Tibial nerve (tissue), 4 donors: ENCODE measurements around the gene ARHGEF38. TPM values are rescaled to one million over a fixed set of nuclear protein-coding genes. Genes with fewer than 3 reads are reported as not detected.

Source experiments
- DNase-seq, 2 donors: peaks; one replicate each; pipeline ENCODE4 v3.0.0-alpha.2; 2019; ENCODE audit warnings: low spot score in 2 of 2
- H3K27ac ChIP-seq, 4 donors: fragments of 200-600 bp; sonication (generic) in 3 of 4; one replicate each; pipeline ENCODE4 v1.5.1; 2017 to 2019; ENCODE audit warnings: mild to moderate bottlenecking in 1 of 4
- H3K27me3 ChIP-seq, 2 donors: fragments of 200-600 bp; sonication (generic) in 1 of 2; one replicate each; pipeline versions ENCODE4 v1.5.1 to v1.6.0; 2017 to 2019
- H3K36me3 ChIP-seq, 3 donors: fragments of 200-600 bp; sonication (generic); one replicate each; pipeline ENCODE4 v1.5.1; 2018 to 2019
- H3K4me1 ChIP-seq, 4 donors: fragments of 200-600 bp; sonication (generic) in 3 of 4; one replicate each; pipeline ENCODE4 v1.5.1; 2017 to 2019
- H3K4me3 ChIP-seq, 4 donors: fragments of 200-600 bp; sonication (generic) in 3 of 4; one replicate each; pipeline ENCODE4 v1.5.1; 2017 to 2019; ENCODE audit warnings: mild to moderate bottlenecking in 1 of 4, moderate library complexity in 1 of 4
- H3K9me3 ChIP-seq, 4 donors: fragments of 200-600 bp; sonication (generic) in 3 of 4; one replicate each; pipeline ENCODE4 v1.5.1; 2017 to 2019
- EP300 ChIP-seq, 2 donors: sonication (generic); formaldehyde crosslinking; IDR thresholded peaks; one replicate each; pipeline ENCODE4 v1.6.1; 2017; ENCODE audit warnings: antibody characterized with exemption in 2 of 2, mild to moderate bottlenecking in 1 of 2
- POLR2A ChIP-seq, 2 donors: fragments of 450-650 bp; IDR thresholded peaks; one replicate each; pipeline ENCODE4 v1.6.1; 2017; ENCODE audit warnings: antibody characterized with exemption in 2 of 2, mild to moderate bottlenecking in 2 of 2, moderate library complexity in 2 of 2
- WGBS, 2 donors: methylation state at CpG; one replicate each; pipeline ENCODE4 v1.1.5; 2018; 5-methylcytosine and 5-hydroxymethylcytosine counted together
- total RNA-seq, 4 donors: library from RNA; depleted of rRNA; stranded (reverse); fragments of >200 nt; gene quantifications; one replicate each; pipeline ENCODE4 v1.1.0, GENCODE V29; 2016
- TF ChIP-seq, protein P1 (sequence below), 5 experiments: fragments of 200-600 bp in 3 of 5; fragments of 450-650 bp in 2 of 5; sonication (generic) in 3 of 5; IDR thresholded peaks; one replicate each; pipeline ENCODE4 v1.5.1; 2016 to 2019; ENCODE audit warnings: antibody characterized with exemption in 5 of 5, mild to moderate bottlenecking in 3 of 5, moderate library complexity in 2 of 5

Gene ARHGEF38
- total RNA-seq, 4 donors from 2014 or later: not detected

DNA sequence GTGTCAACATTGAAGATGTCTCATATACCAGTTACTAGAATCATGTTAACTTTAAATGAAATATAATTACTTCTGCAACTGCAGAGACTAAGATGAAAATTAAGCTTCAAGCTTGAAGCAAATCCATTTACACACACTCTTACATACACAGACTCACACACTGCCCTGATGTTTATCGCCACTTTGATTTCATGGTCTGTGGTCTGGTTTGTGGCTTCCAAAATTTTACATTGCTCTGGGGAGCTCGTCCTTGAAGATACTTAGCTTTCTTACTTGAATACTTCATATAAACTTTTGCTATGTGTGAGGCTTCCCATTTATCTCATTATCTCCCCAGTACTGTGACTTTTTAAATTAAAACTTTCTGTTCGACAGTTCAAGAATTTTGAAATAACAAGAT is 35.8 kb downstream of the ARHGEF38 start:
- no peak for DNase-seq
- TF ChIP-seq, protein P1, sequence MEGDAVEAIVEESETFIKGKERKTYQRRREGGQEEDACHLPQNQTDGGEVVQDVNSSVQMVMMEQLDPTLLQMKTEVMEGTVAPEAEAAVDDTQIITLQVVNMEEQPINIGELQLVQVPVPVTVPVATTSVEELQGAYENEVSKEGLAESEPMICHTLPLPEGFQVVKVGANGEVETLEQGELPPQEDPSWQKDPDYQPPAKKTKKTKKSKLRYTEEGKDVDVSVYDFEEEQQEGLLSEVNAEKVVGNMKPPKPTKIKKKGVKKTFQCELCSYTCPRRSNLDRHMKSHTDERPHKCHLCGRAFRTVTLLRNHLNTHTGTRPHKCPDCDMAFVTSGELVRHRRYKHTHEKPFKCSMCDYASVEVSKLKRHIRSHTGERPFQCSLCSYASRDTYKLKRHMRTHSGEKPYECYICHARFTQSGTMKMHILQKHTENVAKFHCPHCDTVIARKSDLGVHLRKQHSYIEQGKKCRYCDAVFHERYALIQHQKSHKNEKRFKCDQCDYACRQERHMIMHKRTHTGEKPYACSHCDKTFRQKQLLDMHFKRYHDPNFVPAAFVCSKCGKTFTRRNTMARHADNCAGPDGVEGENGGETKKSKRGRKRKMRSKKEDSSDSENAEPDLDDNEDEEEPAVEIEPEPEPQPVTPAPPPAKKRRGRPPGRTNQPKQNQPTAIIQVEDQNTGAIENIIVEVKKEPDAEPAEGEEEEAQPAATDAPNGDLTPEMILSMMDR (IDR thresholded peaks at IDR 0.05): no peak
- no peak for TF ChIP-seq POLR2A (IDR thresholded peaks at IDR 0.05)
- no peak for TF ChIP-seq EP300 (IDR thresholded peaks at IDR 0.05)
- no peaks in the 10 kb centered on the region for H3K36me3 ChIP-seq
- no peaks in the 10 kb centered on the region for H3K27me3 ChIP-seq
- H3K9me3 ChIP-seq: no peaks in the 10 kb centered on the region
- no peaks in the 10 kb centered on the region for H3K4me1 ChIP-seq
- no peak overlapping the region for H3K27ac ChIP-seq
- 71 to 84% methylated on average over 3 of the region's 3 CpGs for WGBS, 2 donors
- H3K4me3 ChIP-seq: no peak overlapping the region

DNA sequence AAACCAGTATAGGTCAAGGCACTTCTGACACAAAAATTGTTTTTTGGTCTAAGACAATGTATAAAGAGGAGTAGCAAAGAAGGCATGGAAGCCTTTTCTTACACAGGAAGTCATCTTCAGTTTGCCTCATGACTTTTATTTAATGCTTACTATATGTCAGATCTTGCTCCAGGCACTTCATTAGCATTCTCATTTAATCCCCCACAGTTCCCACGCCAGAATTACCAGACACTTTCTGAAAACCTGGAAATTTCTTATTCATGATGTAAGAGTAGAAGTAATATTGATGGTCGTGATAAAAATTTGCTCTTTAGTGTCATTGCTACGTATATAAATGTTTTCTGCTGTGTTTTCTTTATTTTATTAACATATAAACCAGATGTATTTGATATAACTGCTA is 39.2 kb downstream of the ARHGEF38 start:
- Histone ChIP-seq H3K36me3 (no peaks in the 10 kb centered on the region), H3K27ac (no peak overlapping the region), H3K9me3 (no peaks in the 10 kb centered on the region), H3K27me3 (no peaks in the 10 kb centered on the region), H3K4me3 (no peak overlapping the region), H3K4me1 (no peaks in the 10 kb centered on the region)
- WGBS, 2 donors: 84 to 86% methylated on average over 3 of the region's 3 CpGs
- no peak for DNase-seq
- TF ChIP-seq, protein P1 (IDR thresholded peaks at IDR 0.05): no peak
- TF ChIP-seq POLR2A (IDR thresholded peaks at IDR 0.05): no peak
- TF ChIP-seq EP300 (IDR thresholded peaks at IDR 0.05): no peak

DNA sequence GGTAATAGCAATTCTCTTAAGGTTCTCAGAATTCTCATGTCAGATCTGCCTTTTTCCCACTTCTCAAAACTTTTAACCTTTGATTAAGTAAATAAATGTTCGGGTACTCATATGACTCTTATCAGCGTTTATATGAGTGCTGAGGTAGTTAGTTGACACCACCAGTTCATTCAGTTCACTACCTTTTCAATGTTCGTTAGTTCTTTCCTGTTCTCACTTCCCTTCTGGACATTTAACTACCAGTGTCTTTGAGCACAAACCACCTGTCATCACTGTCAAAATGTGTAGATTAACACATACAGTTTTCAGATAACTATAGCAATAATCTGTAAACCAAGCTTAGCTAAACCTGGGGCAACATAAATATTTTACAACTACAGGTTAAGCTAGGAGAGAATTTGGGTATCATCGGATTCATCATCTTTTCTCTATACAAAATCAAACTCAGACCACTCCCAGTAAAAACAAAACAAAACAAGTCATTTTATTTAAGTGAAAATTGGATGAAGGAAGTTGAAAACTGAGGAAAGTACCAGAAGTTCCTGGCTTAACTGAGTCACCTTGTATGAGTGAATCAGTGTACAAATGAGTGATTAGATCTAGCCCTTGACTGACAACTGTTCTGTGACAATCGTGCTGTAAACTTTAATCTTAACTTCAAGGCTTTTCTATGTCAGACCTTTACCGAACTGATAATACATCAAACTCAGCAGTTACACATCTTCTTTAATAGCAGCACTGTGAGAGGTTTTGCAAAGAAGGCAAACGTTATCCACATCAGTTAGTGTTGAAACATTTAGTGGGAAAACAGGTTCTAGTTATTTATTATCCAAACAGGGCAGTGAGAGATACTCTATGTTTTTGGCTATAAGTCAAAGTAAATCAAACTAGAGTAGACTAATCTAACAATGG is 41.9 kb downstream of the ARHGEF38 start:
- H3K9me3 ChIP-seq: no peaks in the 10 kb centered on the region
- DNase-seq: no peak
- TF ChIP-seq, protein P1 (IDR thresholded peaks at IDR 0.05): no peak
- TF ChIP-seq POLR2A (IDR thresholded peaks at IDR 0.05) (no peak), EP300 (IDR thresholded peaks at IDR 0.05) (no peak)
- H3K36me3 ChIP-seq: no peaks in the 10 kb centered on the region
- H3K27me3 ChIP-seq: no peaks in the 10 kb centered on the region
- H3K4me1 ChIP-seq: no peaks in the 10 kb centered on the region
- 68 to 71% methylated on average over 7 of the region's 7 CpGs for WGBS, 2 donors
- no peak overlapping the region for H3K27ac ChIP-seq
- no peak overlapping the region for H3K4me3 ChIP-seq

DNA sequence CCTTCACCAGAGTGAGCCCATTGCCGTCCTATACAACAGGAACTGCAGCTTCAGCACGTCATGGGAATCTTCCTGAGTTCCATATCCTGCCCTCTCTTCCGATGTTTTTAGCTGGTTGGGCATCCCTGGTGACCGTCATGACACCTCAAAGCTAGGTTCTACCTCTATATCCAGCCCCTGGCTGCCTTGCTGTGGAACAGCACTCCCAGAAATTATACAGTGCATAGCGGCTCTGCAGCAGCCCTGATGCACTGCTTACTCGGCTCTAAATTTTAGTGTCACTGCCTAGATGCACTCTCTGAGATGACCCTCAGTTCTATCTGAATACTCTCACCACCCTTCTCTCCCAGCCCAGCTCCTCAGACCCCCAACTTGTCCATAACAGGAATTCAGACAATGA is 44.3 kb downstream of the ARHGEF38 start:
- TF ChIP-seq EP300 (IDR thresholded peaks at IDR 0.05): no peak
- TF ChIP-seq, protein P1 (IDR thresholded peaks at IDR 0.05): no peak
- TF ChIP-seq POLR2A (IDR thresholded peaks at IDR 0.05): no peak
- H3K36me3 ChIP-seq: no peaks in the 10 kb centered on the region
- H3K27ac ChIP-seq: no peak overlapping the region
- 72 to 74% methylated on average over 6 of the region's 6 CpGs for WGBS, 2 donors
- no peaks in the 10 kb centered on the region for H3K27me3 ChIP-seq
- no peak for DNase-seq
- no peak overlapping the region for H3K4me3 ChIP-seq
- no peaks in the 10 kb centered on the region for H3K4me1 ChIP-seq
- H3K9me3 ChIP-seq: no peaks in the 10 kb centered on the region

DNA sequence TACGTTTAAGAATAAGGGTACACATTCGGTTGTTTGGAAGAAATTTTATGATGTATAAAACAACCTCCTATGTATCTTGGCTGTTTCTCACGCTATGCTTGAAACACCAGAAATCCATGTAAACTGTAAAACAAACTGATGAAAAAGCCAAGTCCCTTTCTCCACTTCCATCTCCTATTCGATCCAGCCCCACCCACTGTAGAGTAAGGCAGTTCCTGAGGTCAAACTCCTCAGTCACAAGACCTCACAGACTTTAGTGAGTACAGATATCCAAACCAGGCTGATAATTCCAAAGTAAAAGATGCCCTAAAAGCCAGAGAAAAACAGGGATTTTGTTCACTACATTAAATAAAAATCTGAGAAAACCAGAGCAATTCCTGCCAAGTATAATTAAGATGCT is 45.6 kb downstream of the ARHGEF38 start:
- H3K4me1 ChIP-seq: no peaks in the 10 kb centered on the region
- H3K4me3 ChIP-seq: no peak overlapping the region
- H3K36me3 ChIP-seq: no peaks in the 10 kb centered on the region
- 83 to 84% methylated on average over 4 of the region's 4 CpGs for WGBS, 2 donors
- no peak overlapping the region for H3K27ac ChIP-seq
- DNase-seq: no peak
- H3K27me3 ChIP-seq: no peaks in the 10 kb centered on the region
- TF ChIP-seq EP300 (IDR thresholded peaks at IDR 0.05): no peak
- TF ChIP-seq POLR2A (IDR thresholded peaks at IDR 0.05): no peak
- TF ChIP-seq, protein P1 (IDR thresholded peaks at IDR 0.05): no peak
- H3K9me3 ChIP-seq: no peaks in the 10 kb centered on the region
